Prostate gland (tissue), 2 donors: Measurements from ENCODE around the gene SV2B. TPM values are rescaled to one million over a fixed set of nuclear protein-coding genes. Genes with fewer than 3 reads are reported as not detected.
A peak's percentile ranks its signal among the peaks of the same experiment; 100 is the strongest.

ENCODE experiments used
- DNase-seq: peaks from one replicate; pipeline ENCODE4 v3.0.0-alpha.2; 2019; ENCODE audit warnings: low spot score
- H3K27ac ChIP-seq, 2 donors: fragments of 200-600 bp; sonication (generic); 2 replicates each; pipeline ENCODE4 v1.5.1; 2017 to 2019
- H3K27me3 ChIP-seq: fragments of 200-600 bp; sonication (generic); replicated peaks from 2 replicates; pipeline ENCODE4 v1.5.1; 2019; ENCODE audit not compliant: insufficient read depth
- H3K36me3 ChIP-seq, 2 donors: fragments of 200-600 bp; sonication (generic); 1 replicate in 1 of 2; 2 replicates in 1 of 2; pipeline versions ENCODE4 v1.5.1 to v1.8.1; 2017 to 2019
- H3K4me1 ChIP-seq: fragments of 200-600 bp; sonication (generic); replicated peaks from 2 replicates; pipeline ENCODE4 v1.5.1; 2019
- H3K4me3 ChIP-seq, 2 donors: fragments of 200-600 bp; sonication (generic); 2 replicates each; pipeline ENCODE4 v1.5.1; 2017 to 2019
- H3K9me3 ChIP-seq: fragments of 200-600 bp; sonication (generic); 2 replicates; pipeline ENCODE4 v1.5.1; 2017
- CTCF ChIP-seq, 4 experiments: fragments of 200-600 bp in 2 of 4; fragments of 450-650 bp in 2 of 4; sonication (generic) in 2 of 4; IDR thresholded peaks; 1 replicate in 3 of 4; 2 replicates in 1 of 4; pipeline ENCODE4 v1.5.1; 2016 to 2019; ENCODE audit warnings: antibody characterized with exemption in 4 of 4, mild to moderate bottlenecking in 2 of 4, moderate library complexity in 2 of 4
- POLR2A ChIP-seq: fragments of 450-650 bp; IDR thresholded peaks from one replicate; pipeline ENCODE4 v1.6.1; 2016; ENCODE audit warnings: antibody characterized with exemption, mild to moderate bottlenecking
- POLR2AphosphoS5 ChIP-seq: sonication (generic); formaldehyde crosslinking; IDR thresholded peaks from one replicate; pipeline ENCODE4 v1.6.1; 2017; ENCODE audit warnings: antibody characterized with exemption
- WGBS: methylation state at CpG from one replicate; pipeline ENCODE4 v1.1.5; 2018; 5-methylcytosine and 5-hydroxymethylcytosine counted together
- intact Hi-C: fragments of 100-400 bp; cut with DNase I; formaldehyde crosslinking; loops from one replicate; pipeline ENCODE4 v1.14.2; 2022
- total RNA-seq, 2 donors: library from RNA; depleted of rRNA; stranded (reverse); fragments of >200 nt; gene quantifications; one replicate each; pipeline ENCODE4 v1.1.0, GENCODE V29; 2016

SV2B gene
- total RNA-seq, 2 donors from 2014 or later = 2.3 to 5.4 TPM

GRCh38 chr15:91259077-91259476 is 159.0 kb downstream of the SV2B start:
- H3K4me3 ChIP-seq = no peak overlapping the region
- no peaks in the 10 kb centered on the region for H3K9me3 ChIP-seq
- H3K27ac ChIP-seq = peak overlapping the region in 1 of 2 donors; percentile 48
- no peaks in the 10 kb centered on the region for H3K36me3 ChIP-seq
- 85% methylated on average over 3 of the region's 3 CpGs for whole genome bisulfite sequencing
- H3K27me3 ChIP-seq = no peaks in the 10 kb centered on the region
- intact Hi-C loops = no loop called here
- no peak for TF ChIP-seq POLR2A
- TF ChIP-seq POLR2AphosphoS5 = no peak
- no peak for TF ChIP-seq CTCF (IDR thresholded peaks at IDR 0.05)
- H3K4me1 ChIP-seq = peaks cover 9% of the 10 kb centered on the region
- DNase-seq = no peak

- peak overlapping the region in 1 of 2 donors; percentile 80 for H3K27ac ChIP-seq
- H3K36me3 ChIP-seq = no peaks in the 10 kb centered on the region
- TF ChIP-seq POLR2AphosphoS5 (peak; percentile 78), POLR2A (no peak)
- no peak overlapping the region for H3K4me3 ChIP-seq
- H3K9me3 ChIP-seq = no peaks in the 10 kb centered on the region
- peaks cover 14% of the 10 kb centered on the region for H3K4me1 ChIP-seq
- intact Hi-C loops = no loop called here
- no peak for DNase-seq
- H3K27me3 ChIP-seq = no peaks in the 10 kb centered on the region
Measured at GRCh38 chr15:91261345-91261744, 161.3 kb downstream of the SV2B start.

- H3K27ac ChIP-seq = peak overlapping the region; percentile 27 to 80
- H3K9me3 ChIP-seq = no peaks in the 10 kb centered on the region
- DNase-seq = peak; percentile 68
- H3K36me3 ChIP-seq = no peaks in the 10 kb centered on the region
- intact Hi-C loops = loop anchor here (2.0 kb wide), 1 partner anchor 207 kb away; no protein-coding TSS in a partner anchor
- TF ChIP-seq POLR2A = no peak
- peak; percentile 56 for TF ChIP-seq POLR2AphosphoS5
- H3K4me3 ChIP-seq = peak overlapping the region in 1 of 2 donors; percentile 5
- peaks cover 14% of the 10 kb centered on the region for H3K4me1 ChIP-seq
- WGBS = 14% methylated on average over 15 of the region's 15 CpGs
- H3K27me3 ChIP-seq = no peaks in the 10 kb centered on the region
Measured at GRCh38 chr15:91263632-91264531, 163.8 kb downstream of the SV2B start.

GRCh38 chr15:91264651-91265351 is 164.7 kb downstream of the SV2B start:
- Histone ChIP-seq H3K27me3 (no peaks in the 10 kb centered on the region), H3K36me3 (no peaks in the 10 kb centered on the region), H3K4me1 (peaks cover 14% of the 10 kb centered on the region), H3K4me3 (no peak overlapping the region), H3K9me3 (no peaks in the 10 kb centered on the region), H3K27ac (peak overlapping the region; percentile 27 to 80)
- TF ChIP-seq POLR2AphosphoS5 (no peak), CTCF (IDR thresholded peaks at IDR 0.05) (no peak), POLR2A (no peak)
- intact Hi-C loops = loop anchor here (2.0 kb wide), 1 partner anchor 208 kb away; no protein-coding TSS in a partner anchor
- DNase-seq = no peak
- 79% methylated on average over 11 of the region's 11 CpGs for WGBS

- no peak for TF ChIP-seq CTCF (IDR thresholded peaks at IDR 0.05)
- no peak for TF ChIP-seq POLR2AphosphoS5
- no peak for TF ChIP-seq POLR2A
- no peaks in the 10 kb centered on the region for H3K9me3 ChIP-seq
- no peaks in the 10 kb centered on the region for H3K36me3 ChIP-seq
- H3K27ac ChIP-seq = peak overlapping the region in 1 of 2 donors; percentile 29
- H3K4me1 ChIP-seq = peaks cover 14% of the 10 kb centered on the region
- DNase-seq = no peak
- WGBS = 93% methylated on average over 4 of the region's 4 CpGs
- H3K27me3 ChIP-seq = no peaks in the 10 kb centered on the region
- H3K4me3 ChIP-seq = no peak overlapping the region
- intact Hi-C loops = loop anchor here (2.0 kb wide), 1 partner anchor 209 kb away; no protein-coding TSS in a partner anchor
Measured at GRCh38 chr15:91265416-91265940, 165.4 kb downstream of the SV2B start.
